HG03097 (cell line): ENCODE results near the gene HNRNPA1L2.
"Not testable (repeated sequence)": the region's sequence is repeated elsewhere in the genome, so short reads cannot be mapped to it uniquely, and the experiment has no call there.

Source experiments
- ATAC-seq: cut with Tn5 transposase; IDR thresholded peaks from one replicate; pipeline ENCODE4 v1.9.1; 2021; ENCODE audit not compliant: unreplicated experiment, low FRiP score

HNRNPA1L2 gene

GRCh38 chr13:52642131-52642530 is at the start of gene HNRNPA1L2:
HNRNPA1L2 (plus strand) TSS chr13:52642431; CDS start chr13:52642493, 62 bp downstream.
- no peak for ATAC-seq

- not testable (repeated sequence) for ATAC-seq
Measured at GRCh38 chr13:52593175-52593574, 49.1 kb upstream of the HNRNPA1L2 start.

- not testable (repeated sequence) for ATAC-seq
Measured at GRCh38 chr13:52593812-52594211, 48.4 kb upstream of the HNRNPA1L2 start.

- ATAC-seq: not testable (repeated sequence)
Measured at GRCh38 chr13:52594295-52594694, 47.9 kb upstream of the HNRNPA1L2 start.

- no peak for ATAC-seq
Measured at GRCh38 chr13:52597676-52598075, 44.6 kb upstream of the HNRNPA1L2 start.

GRCh38 chr13:52599037-52599847 is 43.0 kb upstream of the HNRNPA1L2 start:
- ATAC-seq: no peak

GRCh38 chr13:52599848-52600603 is 42.2 kb upstream of the HNRNPA1L2 start:
- no peak for ATAC-seq

GRCh38 chr13:52600666-52601065 is 41.6 kb upstream of the HNRNPA1L2 start:
- ATAC-seq: no peak

GRCh38 chr13:52603316-52603715 is 38.9 kb upstream of the HNRNPA1L2 start:
- not testable (repeated sequence) for ATAC-seq

- ATAC-seq: not testable (repeated sequence)
Measured at GRCh38 chr13:52606126-52606525, 36.1 kb upstream of the HNRNPA1L2 start.

- ATAC-seq: not testable (repeated sequence)
Measured at GRCh38 chr13:52606795-52607194, 35.4 kb upstream of the HNRNPA1L2 start.

GRCh38 chr13:52608184-52608583 is 34.0 kb upstream of the HNRNPA1L2 start:
- not testable (repeated sequence) for ATAC-seq

GRCh38 chr13:52609013-52609606 is 33.1 kb upstream of the HNRNPA1L2 start:
- not testable (repeated sequence) for ATAC-seq

- not testable (repeated sequence) for ATAC-seq
Measured at GRCh38 chr13:52610158-52610557, 32.1 kb upstream of the HNRNPA1L2 start.

GRCh38 chr13:52615134-52615801 is 27.0 kb upstream of the HNRNPA1L2 start:
- ATAC-seq: no peak

GRCh38 chr13:52615812-52616211 is 26.4 kb upstream of the HNRNPA1L2 start:
- ATAC-seq: no peak

- peak; percentile 99 for ATAC-seq
Measured at GRCh38 chr13:52617070-52618060, 24.9 kb upstream of the HNRNPA1L2 start.

GRCh38 chr13:52631083-52631690 is 11.0 kb upstream of the HNRNPA1L2 start:
- ATAC-seq: not testable (repeated sequence)
